ENCODE data around the gene ERVK3-1. TPM values are rescaled to one million over a fixed set of nuclear protein-coding genes. Genes with fewer than 3 reads are reported as not detected.
"Not testable (repeated sequence)": the region's sequence is repeated elsewhere in the genome, so short reads cannot be mapped to it uniquely, and the experiment has no call there.

Gene ERVK3-1
- total RNA-seq, 1 donor = 34.5 TPM

- TF ChIP-seq CTCF (IDR thresholded peaks at IDR 0.05; ENCODE audit: insufficient read depth, low read depth, low read length) = no peak
- peak overlapping the region; percentile 97 for H3K4me3 ChIP-seq (ENCODE audit: low read depth, low read length)
- DNase-seq (ENCODE audit: low read depth) = no peak
These were observed 471 bp upstream of the ERVK3-1 start for GRCh38 chr19:58304748-58305064.

GRCh38 chr19:58305932-58306323 lies 751 bp downstream of the ERVK3-1 start:
- peak; percentile 46 for DNase-seq (ENCODE audit: low read depth)
- H3K4me3 ChIP-seq (ENCODE audit: low read depth, low read length) = peak overlapping the region; percentile 97
- TF ChIP-seq CTCF (IDR thresholded peaks at IDR 0.05; ENCODE audit: insufficient read depth, low read depth, low read length) = no peak

- DNase-seq (ENCODE audit: low read depth) = no peak
- no peak for TF ChIP-seq CTCF (IDR thresholded peaks at IDR 0.05; ENCODE audit: insufficient read depth, low read depth, low read length)
- H3K4me3 ChIP-seq (ENCODE audit: low read depth, low read length) = no peak overlapping the region
These were observed 2.6 kb downstream of the ERVK3-1 start for GRCh38 chr19:58307736-58308135.

GRCh38 chr19:58310685-58311084 lies 5.5 kb downstream of the ERVK3-1 start:
- TF ChIP-seq CTCF (IDR thresholded peaks at IDR 0.05; ENCODE audit: insufficient read depth, low read depth, low read length) = peak; percentile 28
- peak; percentile 24 for DNase-seq (ENCODE audit: low read depth)
- not testable (repeated sequence) for H3K4me3 ChIP-seq (ENCODE audit: low read depth, low read length)

- no peak for DNase-seq (ENCODE audit: low read depth)
- H3K4me3 ChIP-seq (ENCODE audit: low read depth, low read length) = no peak overlapping the region
- no peak for TF ChIP-seq CTCF (IDR thresholded peaks at IDR 0.05; ENCODE audit: insufficient read depth, low read depth, low read length)
These were observed 6.2 kb downstream of the ERVK3-1 start for GRCh38 chr19:58311345-58311865.

GRCh38 chr19:58315580-58315979 lies 10.4 kb downstream of the ERVK3-1 start:
- DNase-seq (ENCODE audit: low read depth) = no peak
- no peak for TF ChIP-seq CTCF (IDR thresholded peaks at IDR 0.05; ENCODE audit: insufficient read depth, low read depth, low read length)
- no peak overlapping the region for H3K4me3 ChIP-seq (ENCODE audit: low read depth, low read length)

GRCh38 chr19:58317476-58318072 lies 12.4 kb downstream of the ERVK3-1 start:
- peak; percentile 60 for DNase-seq (ENCODE audit: low read depth)
- TF ChIP-seq CTCF (IDR thresholded peaks at IDR 0.05; ENCODE audit: insufficient read depth, low read depth, low read length) = no peak
- no peak overlapping the region for H3K4me3 ChIP-seq (ENCODE audit: low read depth, low read length)
